Kidney (tissue), 14 donors: Measurements from ENCODE around the gene TMIE. TPM values are rescaled to one million over a fixed set of nuclear protein-coding genes. Genes with fewer than 3 reads are reported as not detected.
A peak's percentile ranks its signal among the peaks of the same experiment; 100 is the strongest.

Source experiments
- DNase-seq, 5 donors: peaks; one replicate each; pipeline ENCODE4 v3.0.0-alpha.2; 2013 to 2020
- FAIRE-seq: peaks from 2 replicates; lab custom pipeline; 2012; peaks lifted over from hg19 to GRCh38; lab: Jason Lieb, UNC
- H3K27ac ChIP-seq, 2 donors: one replicate each; pipeline ENCODE4 v1.7.0; 2013; ENCODE audit warnings: low read depth in 2 of 2, low read length in 2 of 2, inconsistent platforms in 1 of 2
- H3K27me3 ChIP-seq: one replicate; pipeline ENCODE4 v1.7.1; 2013; ENCODE audit warnings: low read length, inconsistent platforms; ENCODE audit not compliant: control insufficient read depth, insufficient read depth
- H3K36me3 ChIP-seq, 3 donors: one replicate each; pipeline versions ENCODE4 v1.7.0 to v1.7.1; 2013; ENCODE audit warnings: low read length in 3 of 3, control low read depth in 1 of 3, inconsistent platforms in 1 of 3; ENCODE audit not compliant: insufficient read depth in 3 of 3, control insufficient read depth in 2 of 3
- H3K4me1 ChIP-seq, 3 donors: one replicate each; pipeline versions ENCODE4 v1.7.0 to v1.7.1; 2013; ENCODE audit warnings: low read length in 3 of 3, inconsistent platforms in 1 of 3, low read depth in 1 of 3; ENCODE audit not compliant: control insufficient read depth in 2 of 3, insufficient read depth in 2 of 3
- H3K4me3 ChIP-seq, 3 donors: one replicate each; pipeline versions ENCODE4 v1.7.0 to v1.8.1; 2013; ENCODE audit warnings: low read length in 3 of 3, control low read depth in 1 of 3, inconsistent platforms in 1 of 3
- H3K9ac ChIP-seq, 3 donors: one replicate each; pipeline versions ENCODE4 v1.7.0 to v1.7.1; 2013; ENCODE audit warnings: low read length in 3 of 3, control low read depth in 1 of 3, inconsistent platforms in 1 of 3
- H3K9me3 ChIP-seq, 3 donors: one replicate each; pipeline versions ENCODE4 v1.7.0 to v1.7.1; 2013; ENCODE audit warnings: low read length in 3 of 3, control low read depth in 1 of 3, inconsistent platforms in 1 of 3; ENCODE audit not compliant: control insufficient read depth in 2 of 3, insufficient read depth in 1 of 3
- CTCF ChIP-seq: IDR thresholded peaks from 3 replicates; pipeline ENCODE4 v1.5.1; 2012; ENCODE audit warnings: mild to moderate bottlenecking, moderate library complexity, borderline replicate concordance; ENCODE audit not compliant: insufficient read depth; ENCODE audit errors: extremely low read depth
- intact Hi-C: fragments of 100-400 bp; cut with DNase I; formaldehyde crosslinking; loops from one replicate; pipeline ENCODE4 v1.11.1; 2022
- polyA plus RNA-seq: library from polyadenylated mRNA; stranded (reverse); fragments of 350-450 nt; fragmentation: Illumina TruSeq; extraction: RNeasy Lipid Tissue Mini Kit (QIAGEN cat#74804); gene quantifications from one replicate; pipeline ENCODE4 v1.2.3, GENCODE V29; 2014; ENCODE audit warnings: low read depth, low replicate concordance; ENCODE audit not compliant: insufficient read depth
- total RNA-seq: library from RNA; stranded (reverse); fragmentation: NEBNext Ultra II Directional; extraction: Animal tissue kit (Norgen Biotek cat#: 25700); gene quantifications from one replicate; pipeline ENCODE4 v1.2.1, GENCODE V29; 2021
- donor health status: control.
- donor health status: control.
- donor health status: control.
- donor health status: control.
- donor health status: control.
- donor health status: DM: yes; HTN: yes; CAD: no.
- donor health status: Normal renal cell carcinoma (clear cell type).

TMIE gene
- total and polyA plus RNA-seq, 2 donors from 2014 or later: 0.79 to 1.3 TPM

GRCh38 chr3:46716461-46717441 is 15.6 kb downstream of the TMIE start:
- DNase-seq: peak in 1 of 5 donors; percentile 27
- Histone ChIP-seq H3K27ac (no peak overlapping the region), H3K9ac (no peak overlapping the region), H3K4me3 (no peak overlapping the region), H3K27me3 (no peaks in the 10 kb centered on the region), H3K4me1 (no peaks in the 10 kb centered on the region), H3K36me3 (no peaks in the 10 kb centered on the region), H3K9me3 (no peaks in the 10 kb centered on the region)
- no peak for TF ChIP-seq CTCF
- intact Hi-C loops: no loop called here
- FAIRE-seq: no peak

- DNase-seq (peak in 2 of 5 donors; percentile 34 to 39), FAIRE-seq (no peak)
- no peaks in the 10 kb centered on the region for H3K27me3 ChIP-seq
- H3K27ac ChIP-seq: no peak within 1 kb of the TSS
- TF ChIP-seq CTCF: no peak
- H3K9me3 ChIP-seq: no peaks in the 10 kb centered on the region
- H3K4me1 ChIP-seq: no peaks in the 10 kb centered on the region
- no peak within 1 kb of the TSS for H3K9ac ChIP-seq
- no peak within 1 kb of the TSS for H3K4me3 ChIP-seq
- intact Hi-C loops: no loop called here
- no peaks in the 10 kb centered on the region for H3K36me3 ChIP-seq
Measured at GRCh38 chr3:46717447-46718231, 16.4 kb downstream of the TMIE start, which contains the start of gene PRSS50. Gene PRSS50 (minus strand): TSS chr3:46717869. CDS start chr3:46717824, 45 bp downstream.

GRCh38 chr3:46719044-46719565 is 17.9 kb downstream of the TMIE start:
- H3K27me3 ChIP-seq: no peaks in the 10 kb centered on the region
- H3K9me3 ChIP-seq: no peaks in the 10 kb centered on the region
- H3K4me3 ChIP-seq: no peak overlapping the region
- FAIRE-seq (no peak), DNase-seq (no peak)
- no peaks in the 10 kb centered on the region for H3K4me1 ChIP-seq
- H3K36me3 ChIP-seq: no peaks in the 10 kb centered on the region
- no peak overlapping the region for H3K27ac ChIP-seq
- TF ChIP-seq CTCF: no peak
- H3K9ac ChIP-seq: no peak overlapping the region
- intact Hi-C loops: no loop called here
